GM21423 (cell line): ENCODE results near the gene ZCWPW2.
A peak's percentile ranks its signal among the peaks of the same experiment; 100 is the strongest.

Experiments
- ATAC-seq: cut with Tn5 transposase; IDR thresholded peaks from one replicate; pipeline ENCODE4 v1.9.1; 2021; ENCODE audit warnings: mild to moderate bottlenecking, moderate library complexity; ENCODE audit not compliant: unreplicated experiment

ZCWPW2 gene, protein sequence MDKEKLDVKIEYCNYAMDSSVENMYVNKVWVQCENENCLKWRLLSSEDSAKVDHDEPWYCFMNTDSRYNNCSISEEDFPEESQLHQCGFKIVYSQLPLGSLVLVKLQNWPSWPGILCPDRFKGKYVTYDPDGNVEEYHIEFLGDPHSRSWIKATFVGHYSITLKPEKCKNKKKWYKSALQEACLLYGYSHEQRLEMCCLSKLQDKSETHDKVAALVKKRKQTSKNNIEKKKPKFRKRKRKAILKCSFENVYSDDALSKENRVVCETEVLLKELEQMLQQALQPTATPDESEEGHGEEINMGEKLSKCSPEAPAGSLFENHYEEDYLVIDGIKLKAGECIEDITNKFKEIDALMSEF

DNA sequence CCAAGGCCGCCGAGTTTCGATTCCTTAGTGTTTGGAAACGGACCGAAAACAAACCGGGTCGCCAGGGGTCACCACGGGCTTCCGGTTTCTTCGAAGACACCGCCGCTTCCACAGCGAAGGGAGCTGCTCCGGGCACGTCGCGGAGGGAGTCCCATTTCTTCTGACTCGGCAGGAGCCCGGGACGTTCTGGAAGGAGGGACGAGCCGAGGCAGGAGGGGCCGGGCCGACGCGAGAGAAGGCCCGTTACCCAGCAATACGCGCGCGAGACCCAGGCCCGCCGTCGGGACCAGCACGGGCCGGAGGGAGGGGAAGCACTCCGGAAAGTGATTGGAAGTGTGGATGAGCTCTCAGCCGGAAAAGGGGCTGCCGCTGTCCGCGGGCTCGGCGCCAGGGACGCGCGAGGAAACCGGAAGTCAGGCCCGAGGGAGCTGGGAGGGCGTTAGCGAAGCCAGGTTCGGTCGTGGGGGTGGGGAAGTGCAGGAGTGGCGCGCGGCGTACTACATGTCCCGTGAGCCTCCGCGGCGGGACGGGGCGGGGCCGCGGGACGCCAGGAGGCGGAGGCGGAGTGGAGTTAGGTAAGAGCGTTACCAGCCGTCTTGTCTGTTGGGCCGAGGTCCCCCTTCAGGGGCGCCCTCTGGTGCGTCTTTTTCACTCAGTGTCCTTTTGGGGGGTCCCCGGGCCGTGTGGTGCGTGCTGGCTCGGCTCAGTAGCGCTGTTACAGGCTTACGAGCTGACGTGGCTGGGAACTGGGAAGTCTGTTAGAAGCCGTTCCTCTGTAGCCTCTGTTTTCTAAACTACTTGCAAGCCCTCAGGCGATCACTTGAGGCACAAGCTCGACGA is at the start of gene ZCWPW2, which contains the start of gene AZI2:
ZCWPW2 (plus strand) TSS at position 93 of the 840 bp plus-strand sequence. CDS start 64,348 bp downstream, outside the sequence.
AZI2 (minus strand) TSS at position 196 of the 840 bp plus-strand sequence. CDS start 8,207 bp downstream, outside the sequence.
- ATAC-seq = peak; percentile 92

DNA sequence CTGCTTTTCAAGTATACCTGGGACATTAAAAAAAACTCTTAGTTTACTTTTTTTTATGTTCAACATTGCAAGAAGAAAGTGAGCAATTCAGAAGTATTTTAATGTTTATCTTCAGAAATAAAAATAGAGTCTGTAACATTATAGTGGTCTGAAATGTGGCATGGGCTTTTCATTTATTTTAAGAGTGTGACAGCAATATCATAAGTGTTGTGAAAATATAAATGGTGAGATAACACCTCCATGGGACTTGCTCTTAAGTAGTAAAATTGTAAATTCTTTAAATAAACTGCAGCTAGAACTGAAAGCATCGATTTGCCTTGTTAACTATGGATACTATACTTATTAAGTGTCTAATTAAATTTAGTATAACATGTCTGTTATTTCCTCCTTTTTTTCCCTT is 48.8 kb upstream of the ZCWPW2 start:
- no peak for ATAC-seq

DNA sequence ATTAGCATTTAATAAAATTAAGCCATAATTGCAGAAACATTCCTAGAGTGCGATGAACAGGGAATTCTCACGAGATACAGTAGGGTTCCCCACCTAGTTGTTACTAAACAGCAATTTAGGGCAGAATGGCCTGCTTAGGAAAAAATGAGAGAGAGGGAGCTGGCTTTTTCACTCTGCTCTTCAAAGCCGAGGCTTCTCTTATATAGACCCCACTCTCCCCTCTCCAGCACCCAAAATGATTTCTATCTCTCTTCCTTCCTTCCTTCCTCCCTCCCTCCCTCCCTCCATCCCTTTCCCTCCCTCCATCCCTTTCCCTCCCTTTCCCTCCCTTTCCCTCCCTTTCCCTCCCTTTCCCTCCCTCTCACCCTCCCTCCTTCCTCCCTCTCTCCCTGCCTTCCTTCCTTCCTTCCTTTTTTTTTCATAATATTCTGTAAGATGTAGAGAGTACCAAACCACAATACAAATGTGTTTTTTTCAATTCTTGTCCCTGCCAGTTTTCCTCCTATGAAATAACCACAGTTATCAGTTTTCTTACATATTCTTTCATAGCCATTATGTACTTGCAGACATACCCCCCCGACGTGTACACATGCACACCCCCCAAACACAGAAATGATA is 48.1 kb upstream of the ZCWPW2 start:
- ATAC-seq = no peak

DNA sequence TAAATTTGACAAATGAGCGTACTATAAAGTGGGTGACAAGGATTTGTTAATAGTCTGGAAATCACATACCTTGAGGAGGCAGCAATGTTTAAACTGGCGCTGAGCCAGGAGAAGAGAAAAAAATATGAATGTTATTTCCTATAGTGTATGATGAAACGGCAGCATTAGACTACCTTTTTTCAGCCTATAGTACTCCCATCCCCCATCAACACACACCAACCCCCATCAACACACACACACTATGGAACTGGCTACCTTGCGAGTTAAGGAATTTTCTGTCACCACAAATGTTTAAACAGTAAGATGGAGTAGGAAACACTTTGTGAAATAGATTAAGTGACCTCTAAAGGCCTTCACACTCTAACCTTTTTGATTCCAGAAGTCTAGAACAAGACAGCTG is 46.8 kb upstream of the ZCWPW2 start:
- ATAC-seq = no peak

DNA sequence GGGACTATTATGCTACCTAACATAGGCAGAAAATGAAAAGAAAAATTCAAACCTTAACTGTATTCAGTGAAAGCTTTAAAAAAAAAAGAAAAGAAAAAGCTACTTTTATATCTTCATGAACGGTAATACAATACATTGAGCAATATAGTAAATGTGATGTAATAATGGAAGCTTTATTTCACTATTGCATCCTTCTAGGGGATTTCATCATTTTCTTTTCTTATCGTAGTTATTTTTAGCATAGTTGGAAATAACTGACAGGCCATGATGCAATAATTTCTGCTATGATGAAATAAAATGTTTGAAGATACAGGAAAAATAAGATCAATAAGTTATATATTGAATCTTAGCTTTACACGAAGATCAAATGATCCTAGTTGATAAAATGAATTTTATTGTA is 40.3 kb upstream of the ZCWPW2 start:
- no peak for ATAC-seq

DNA sequence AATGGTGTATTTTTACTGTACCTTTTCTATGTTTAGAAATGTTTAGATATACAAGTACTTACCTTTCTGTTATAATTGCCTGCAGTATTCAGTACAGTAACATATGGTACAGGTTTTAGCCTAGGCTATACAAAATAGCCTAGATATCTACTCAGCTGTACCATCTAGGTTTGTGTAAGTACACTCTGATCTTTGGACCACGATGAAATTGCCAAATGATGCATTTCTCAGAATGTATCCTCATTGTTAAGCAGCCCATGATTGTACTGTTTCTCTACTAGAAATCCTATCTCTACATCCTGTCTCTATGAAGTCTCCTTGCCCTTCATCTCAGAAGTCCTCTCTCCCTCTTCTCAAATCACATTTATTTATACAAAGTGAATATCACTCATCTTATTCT is 32.8 kb upstream of the ZCWPW2 start:
- ATAC-seq = no peak

DNA sequence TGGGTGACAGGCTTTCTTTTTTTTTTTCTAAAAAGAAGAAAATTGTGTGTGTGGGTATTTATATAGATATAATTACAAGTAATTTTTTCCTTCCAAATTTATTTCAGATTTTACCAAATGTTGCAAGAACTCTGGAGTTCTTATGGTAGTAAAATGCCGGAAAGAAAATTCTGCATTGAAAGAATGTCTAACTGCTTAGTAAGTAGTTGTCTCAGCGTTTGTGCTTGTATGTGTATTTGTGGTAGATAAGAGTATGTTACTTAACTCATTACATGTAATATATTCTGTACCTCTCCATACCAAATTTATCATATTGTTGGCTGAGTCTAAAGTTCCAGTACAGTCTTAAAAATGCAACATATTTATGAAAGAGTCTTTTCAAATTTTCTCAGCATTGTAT is 32.3 kb upstream of the ZCWPW2 start:
- ATAC-seq = no peak

DNA sequence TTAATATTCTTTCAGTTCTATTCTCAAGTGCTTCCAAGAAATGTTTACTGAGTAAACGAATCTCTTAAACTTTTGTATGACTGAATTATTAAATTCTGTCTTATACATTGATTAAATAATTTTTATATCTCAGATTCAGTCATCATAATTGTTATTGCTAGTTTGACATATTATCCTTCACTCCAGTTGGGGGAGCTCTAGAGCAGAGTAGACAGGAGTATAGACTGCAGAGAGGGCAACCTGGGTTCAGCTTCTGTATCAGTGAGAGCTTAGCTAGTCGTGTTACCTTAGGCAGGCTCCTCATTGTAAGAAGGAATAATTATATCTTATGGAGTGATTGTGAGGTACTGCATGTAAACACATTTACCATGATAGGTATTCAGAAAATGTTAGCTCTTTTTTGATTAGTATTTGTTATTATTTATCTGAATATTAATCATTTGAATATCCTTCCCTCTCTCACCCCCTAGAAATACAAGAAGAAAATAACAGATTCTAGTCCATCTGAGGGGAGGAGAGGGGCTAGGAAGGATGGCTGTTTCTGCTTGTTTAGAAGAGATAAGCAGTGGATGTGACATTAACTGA is 31.0 kb upstream of the ZCWPW2 start:
- ATAC-seq = peak; percentile 79

DNA sequence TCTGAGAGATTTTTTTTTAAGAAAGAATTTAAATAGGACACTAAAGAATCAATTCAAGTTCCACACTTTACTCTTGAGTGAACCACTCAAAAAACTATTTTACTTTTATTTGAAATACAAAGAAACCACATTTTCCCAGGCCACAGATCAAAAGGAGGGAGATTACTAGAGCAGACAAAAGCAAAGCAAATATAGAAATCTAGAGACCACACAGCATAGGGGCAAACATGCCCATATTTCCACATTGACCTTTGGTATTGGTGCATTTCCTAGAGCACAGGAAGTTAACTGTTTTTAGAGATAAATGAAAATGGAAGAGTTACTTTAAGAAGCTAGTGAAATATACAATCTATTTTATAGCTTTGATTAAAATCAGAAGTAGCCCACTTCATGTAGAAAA is 27.5 kb upstream of the ZCWPW2 start:
- ATAC-seq = no peak

DNA sequence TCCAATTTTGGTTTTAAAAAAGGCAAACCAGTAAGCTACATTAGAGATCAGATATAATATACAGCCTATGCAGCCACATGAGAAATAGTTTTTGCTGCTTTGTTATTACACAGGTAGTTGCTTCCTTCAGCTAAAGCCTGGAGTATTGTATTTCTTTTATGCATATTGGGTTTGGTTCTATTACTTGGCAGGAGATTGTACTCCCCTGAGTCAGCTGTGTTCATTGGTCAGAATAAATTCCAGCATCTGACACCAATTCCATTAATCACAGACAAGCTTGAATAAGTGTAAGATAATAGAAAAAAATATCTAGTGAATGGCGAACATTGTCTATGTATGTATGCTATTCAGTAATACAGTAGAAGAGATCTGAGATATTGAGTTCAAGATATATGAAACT is 26.1 kb upstream of the ZCWPW2 start:
- ATAC-seq = no peak

DNA sequence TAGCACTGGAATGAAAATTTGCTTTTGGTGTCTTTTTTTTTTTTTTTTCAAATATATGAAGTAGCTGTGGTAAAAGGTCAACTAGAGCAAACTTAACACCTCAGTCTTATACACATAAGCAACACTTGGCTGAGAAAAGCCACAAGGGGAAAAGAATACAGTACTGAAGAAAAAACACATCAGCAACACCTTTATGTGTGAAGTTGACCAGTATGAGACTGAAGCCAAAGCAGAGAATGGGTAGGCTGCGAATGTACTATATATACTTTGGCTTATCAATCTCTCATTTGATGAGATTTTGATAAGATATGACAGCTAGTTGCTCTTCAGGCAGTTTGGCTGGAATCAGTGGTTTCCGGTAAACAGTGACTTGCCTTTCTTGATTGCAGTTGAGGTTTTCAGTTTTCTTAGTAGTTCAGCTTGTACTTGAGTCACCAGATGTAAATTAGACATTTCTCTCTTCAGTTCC is 22.0 kb upstream of the ZCWPW2 start:
- ATAC-seq = peak; percentile 77

DNA sequence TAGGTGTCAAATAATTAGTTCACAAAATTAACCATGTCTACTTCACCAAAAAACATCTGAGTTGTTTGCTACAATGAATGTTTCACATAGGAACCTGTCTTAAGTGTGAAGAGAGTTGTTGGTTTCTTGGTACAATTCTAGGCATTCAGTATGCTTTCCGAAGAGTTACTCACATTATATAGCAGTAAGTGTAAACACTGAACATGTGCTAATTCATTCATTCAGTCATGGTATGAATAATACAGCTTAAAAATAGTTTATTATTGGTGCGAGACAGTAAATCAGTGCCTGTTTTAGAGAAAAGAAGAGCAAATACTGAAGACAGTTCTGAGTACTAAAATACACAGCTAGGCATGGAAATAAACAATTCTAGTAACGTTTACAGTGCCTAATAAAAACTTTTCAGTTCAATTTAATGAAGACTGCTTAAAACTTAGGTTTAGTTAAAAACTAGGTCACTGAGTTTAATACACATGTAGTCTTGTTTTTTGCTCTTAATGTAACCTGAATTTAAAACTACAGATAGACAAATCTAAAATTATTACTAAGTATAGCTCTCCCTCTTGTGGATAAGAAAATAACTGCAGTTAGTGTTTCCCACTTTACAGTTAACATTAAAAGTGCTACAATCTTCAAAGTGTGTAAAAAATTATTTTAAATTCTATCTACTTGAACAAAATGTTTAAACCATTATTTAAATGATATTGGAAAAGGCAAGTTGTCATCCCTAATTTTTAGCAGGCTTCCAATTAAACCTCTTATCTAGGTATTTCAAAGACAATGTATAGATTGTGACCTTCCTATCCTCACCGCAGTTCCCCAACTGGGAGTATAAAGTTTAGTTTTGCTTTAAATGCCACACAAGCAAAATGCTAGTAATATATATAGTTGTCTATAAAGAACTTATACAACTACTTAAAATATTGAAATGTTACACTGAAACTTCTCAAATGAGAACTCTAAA is 20.1 kb upstream of the ZCWPW2 start:
- ATAC-seq = no peak

DNA sequence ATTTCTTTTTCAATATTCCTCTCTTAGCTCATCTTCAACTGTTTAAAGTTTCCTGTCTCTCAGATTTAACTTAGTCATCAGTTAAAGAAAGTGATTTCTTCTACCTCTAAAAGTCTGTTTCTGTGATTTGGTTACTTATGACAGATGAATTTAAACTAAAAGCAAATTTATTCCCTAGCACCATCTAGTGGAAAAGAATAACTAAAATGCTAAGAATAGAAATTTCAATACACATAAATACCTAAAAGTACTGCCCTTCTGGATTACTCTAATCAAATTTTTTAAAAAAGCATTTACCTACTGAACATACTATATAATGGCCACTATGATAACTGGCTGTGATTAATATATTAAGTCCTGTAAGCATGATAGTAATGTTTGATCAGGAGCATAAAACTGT is 14.0 kb upstream of the ZCWPW2 start:
- ATAC-seq = no peak

DNA sequence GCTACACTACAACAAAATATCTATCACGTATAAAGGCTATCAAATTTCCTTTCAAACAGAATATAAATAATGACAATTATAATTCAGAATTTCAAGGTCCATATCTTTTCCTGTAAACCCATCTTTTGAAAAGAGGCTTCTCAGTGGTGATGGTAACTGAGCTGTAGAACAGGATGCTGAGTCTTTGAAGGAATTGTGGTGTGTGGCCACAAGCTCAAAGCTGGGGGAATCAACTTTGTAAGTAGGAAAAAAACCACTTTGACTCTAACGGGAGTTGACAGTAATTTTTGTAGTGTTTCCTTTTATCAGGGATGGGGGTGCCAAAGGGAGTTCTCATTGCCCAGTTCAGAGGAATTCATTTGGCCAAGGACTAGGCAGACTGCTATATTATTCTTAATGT is 13.3 kb upstream of the ZCWPW2 start:
- ATAC-seq = no peak

DNA sequence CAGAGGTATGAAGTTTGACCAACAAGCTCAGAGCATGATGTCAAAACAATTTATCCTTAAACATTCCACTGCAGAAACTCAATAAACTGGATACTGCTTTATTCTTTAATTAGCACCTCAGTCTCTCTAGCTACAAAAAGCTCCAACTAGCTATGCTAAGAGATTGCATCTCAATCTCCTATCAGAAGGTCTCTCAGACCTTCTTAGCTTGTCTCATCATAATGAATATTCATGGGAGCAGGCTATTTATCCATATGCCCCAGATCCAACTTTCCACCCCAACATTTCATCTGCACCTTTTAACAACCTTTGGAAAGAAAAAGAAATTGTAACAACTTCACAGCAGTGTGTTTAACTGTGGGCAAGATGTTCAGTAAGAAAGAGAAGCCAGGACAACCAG is 11.3 kb upstream of the ZCWPW2 start:
- no peak for ATAC-seq

DNA sequence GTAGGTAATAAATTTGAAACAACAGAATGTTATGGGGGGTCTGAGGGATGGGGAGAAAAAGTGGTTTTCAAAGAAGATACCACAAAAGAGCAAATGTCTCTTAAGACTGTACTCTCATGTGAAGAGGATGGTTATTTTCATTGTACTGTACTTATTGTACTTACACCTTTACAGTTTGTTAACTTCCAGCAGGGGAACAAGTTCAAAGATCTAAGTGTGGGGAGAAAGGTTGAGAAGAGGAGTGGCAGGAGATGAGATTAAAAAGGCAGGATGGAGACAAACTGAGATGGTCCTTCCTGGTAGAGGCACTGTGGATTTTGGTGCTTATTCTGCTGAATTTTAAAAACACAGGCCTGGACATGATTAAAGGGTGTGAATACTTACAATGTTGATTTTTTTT is 5.4 kb upstream of the ZCWPW2 start:
- no peak for ATAC-seq

DNA sequence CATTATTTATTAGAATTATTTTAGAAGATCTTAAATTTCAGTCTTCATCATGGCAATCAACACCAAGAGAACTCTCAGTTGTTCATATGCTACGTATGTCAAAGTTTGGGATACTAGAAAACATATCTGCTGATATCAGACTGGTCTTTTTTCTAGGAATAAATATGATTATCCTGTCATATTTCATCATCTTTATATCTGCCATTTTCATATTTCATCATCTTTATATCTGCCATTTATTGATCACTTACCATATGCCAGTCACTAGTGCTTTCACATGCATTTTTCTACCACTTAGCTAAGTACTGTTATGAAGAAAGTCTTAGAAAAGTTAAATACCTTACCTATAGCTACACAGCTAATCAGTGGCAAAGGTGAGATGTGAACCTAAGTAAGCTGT is 2.8 kb upstream of the ZCWPW2 start:
- no peak for ATAC-seq

DNA sequence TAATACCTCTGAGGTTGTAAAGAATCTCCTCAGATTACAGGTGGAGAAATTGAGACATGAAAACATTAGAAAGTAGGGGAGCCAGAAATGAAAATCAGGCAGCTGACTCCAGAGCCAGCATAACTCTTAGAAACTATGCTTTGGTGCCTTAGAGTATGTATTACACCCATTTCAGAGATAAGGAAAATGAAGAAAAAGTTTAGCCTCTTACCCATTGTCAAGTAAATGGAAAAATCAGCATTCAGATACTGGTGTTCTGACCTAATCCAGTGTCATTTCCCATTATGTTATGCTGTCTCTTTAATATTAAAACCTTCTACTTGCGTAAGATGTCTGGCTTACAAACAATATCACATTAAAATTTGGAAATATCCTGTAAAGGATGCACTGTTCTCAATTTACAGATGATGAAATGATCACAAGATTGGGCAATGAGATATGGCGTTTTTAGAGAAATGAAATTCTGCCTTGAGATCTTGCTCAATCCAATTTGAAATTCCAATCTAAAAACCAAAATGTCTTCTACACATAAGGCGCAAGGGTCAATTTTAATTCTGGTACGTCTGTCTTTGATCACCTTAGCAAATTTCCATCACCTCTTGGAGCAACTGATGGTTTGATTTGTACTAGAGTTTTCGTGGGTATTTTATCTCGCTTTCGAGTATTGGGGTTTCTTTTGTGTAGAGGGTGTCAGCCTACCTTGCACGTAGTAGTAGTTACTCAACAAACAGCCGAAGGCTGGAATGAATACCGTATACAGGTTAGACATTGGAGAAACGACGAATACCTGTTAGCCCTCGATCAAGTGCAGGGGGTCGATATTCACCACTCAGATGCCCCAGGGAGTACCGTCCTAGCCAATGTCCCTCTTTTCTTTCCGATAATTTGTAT is 902 bp upstream of the ZCWPW2 start:
- ATAC-seq = no peak

DNA sequence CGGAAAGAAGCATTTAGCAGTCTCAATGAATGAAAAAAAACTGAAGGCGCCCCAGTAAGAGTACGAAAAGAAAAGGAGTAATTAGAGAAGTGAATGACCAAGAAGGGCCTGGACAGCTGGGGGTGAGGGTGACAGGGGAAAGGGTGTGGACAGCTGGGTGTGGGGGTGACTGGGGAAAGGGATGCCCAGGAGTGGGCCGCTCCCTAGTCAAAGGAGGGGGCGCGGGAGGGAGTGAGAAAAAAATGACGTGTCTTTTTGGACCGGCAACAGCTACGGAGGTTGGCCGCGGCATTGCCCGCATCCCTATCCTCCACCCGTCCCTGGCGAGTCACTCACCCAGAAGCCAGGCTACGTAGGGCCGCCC is 274 bp upstream of the ZCWPW2 start:
- no peak for ATAC-seq
